ENCODE data around the gene GNA12.
"Not testable (repeated sequence)": the region's sequence is repeated elsewhere in the genome, so short reads cannot be mapped to it uniquely, and the experiment has no call there.

Gene GNA12

DNA sequence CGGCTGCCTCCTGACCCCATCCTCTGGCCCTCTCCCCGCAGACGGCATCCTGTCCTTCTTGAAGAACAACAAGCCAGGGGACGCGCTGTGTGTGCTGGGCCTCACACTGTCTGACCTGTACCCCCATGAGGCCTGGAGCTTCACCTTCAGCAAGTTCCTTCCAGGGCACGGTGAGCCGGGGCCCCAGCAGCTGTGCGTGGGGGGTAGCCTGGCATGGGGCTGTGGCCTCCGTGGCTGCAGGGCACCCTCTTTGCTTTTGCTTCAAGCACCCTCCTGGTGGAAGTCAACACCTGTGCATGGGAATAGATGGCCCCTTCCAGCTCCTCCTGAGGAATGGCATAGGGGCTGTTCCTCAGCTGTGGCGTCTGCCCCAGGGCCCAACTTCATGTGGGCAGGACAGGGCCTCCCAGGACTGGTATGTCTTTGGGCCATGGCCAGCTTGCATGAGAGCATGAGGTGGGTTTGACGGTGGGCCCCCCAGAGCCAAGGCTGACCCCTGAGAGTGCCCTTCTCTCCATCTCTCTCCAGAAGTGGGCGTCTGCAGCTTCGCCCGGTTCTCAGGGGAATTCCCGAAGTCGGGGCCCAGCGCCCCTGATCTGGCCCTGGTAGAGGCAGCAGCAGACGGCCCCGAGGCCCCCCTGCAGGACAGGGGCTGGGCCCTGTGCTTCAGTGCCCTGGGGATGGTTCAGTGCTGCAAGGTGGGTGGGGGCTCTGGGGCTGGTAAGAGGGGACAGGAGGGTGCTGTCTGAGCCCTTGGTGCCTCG is 135.4 kb downstream of the GNA12 start:
- no peak for DNase-seq

GRCh38 chr7:2708041-2708440 is 136.1 kb downstream of the GNA12 start:
- no peak for DNase-seq

GRCh38 chr7:2707481-2707880 is 136.6 kb downstream of the GNA12 start:
- no peak for DNase-seq

DNA sequence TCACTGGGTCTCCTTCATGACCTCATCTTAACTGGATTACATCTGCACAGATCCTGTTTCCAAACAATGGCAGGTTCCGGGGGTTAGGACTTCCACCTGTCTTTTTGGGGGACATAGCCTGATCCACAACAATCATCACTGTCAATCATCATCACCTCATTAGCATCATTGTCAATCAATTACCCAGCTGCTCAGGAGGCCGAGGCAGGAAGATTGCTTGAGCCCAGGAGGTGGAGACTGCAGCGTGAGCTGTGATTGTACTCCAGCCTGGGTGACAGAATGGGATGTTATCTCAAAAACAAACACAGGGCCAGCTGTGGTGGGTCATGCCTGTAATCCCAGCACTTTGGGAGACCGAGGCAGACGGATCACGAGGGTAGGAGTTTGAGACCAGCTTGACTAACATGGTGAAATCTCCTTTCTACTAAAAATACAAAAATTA is 137.4 kb downstream of the GNA12 start:
- DNase-seq = no peak

DNA sequence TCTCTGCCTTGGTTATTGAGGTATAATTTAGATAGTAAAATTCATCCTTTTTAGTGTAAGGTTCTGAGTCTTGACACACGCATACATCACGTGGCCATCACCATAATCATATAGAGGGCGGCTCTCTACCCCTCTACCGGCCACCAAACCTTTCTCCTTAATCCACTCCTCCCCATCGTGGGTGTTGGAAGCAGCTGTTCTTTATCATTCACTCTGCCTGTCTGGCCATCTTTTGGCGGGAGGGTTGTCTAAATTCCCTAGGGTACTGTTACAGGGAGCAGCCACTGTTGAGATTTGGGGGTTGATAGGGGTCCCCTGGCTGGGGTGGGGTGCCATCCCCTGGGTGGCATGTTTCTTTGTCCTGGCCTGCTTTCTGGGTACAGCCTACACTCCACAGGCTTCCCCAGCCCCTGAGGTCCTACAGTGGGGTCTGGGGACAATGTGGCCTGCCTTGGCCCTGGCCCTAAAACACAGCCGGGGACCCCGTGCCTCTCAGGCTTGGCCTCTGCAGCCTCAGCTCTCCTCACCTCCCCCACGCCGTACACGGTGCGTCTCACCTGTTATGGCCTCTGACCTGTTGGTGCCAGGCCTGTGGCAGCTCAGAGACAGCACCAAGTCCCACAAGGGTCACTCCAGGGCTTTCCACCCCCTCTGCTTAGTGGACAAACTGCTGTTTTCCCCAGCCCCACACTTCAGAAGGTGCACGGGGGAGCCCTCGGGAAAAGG is 138.6 kb downstream of the GNA12 start:
- DNase-seq = no peak

DNA sequence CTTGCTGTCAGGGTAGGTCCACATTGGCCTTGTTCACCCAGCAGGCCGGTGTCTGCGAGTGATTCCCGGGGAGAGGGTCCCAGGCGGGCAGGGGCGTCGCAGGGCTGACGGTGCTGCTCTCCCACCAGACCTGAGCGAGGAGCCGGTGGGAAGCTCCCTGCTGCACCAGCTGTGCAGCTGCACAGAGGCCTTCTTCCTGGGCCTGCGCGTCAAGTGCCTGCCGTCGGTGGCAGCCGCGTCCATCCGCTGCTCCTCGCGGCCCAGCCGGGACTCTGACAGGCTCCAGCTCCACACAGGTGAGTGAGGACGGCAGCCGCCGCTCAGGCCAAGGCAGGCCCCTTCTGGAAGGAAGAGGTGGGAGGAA is 141.5 kb downstream of the GNA12 start:
- DNase-seq = no peak

DNA sequence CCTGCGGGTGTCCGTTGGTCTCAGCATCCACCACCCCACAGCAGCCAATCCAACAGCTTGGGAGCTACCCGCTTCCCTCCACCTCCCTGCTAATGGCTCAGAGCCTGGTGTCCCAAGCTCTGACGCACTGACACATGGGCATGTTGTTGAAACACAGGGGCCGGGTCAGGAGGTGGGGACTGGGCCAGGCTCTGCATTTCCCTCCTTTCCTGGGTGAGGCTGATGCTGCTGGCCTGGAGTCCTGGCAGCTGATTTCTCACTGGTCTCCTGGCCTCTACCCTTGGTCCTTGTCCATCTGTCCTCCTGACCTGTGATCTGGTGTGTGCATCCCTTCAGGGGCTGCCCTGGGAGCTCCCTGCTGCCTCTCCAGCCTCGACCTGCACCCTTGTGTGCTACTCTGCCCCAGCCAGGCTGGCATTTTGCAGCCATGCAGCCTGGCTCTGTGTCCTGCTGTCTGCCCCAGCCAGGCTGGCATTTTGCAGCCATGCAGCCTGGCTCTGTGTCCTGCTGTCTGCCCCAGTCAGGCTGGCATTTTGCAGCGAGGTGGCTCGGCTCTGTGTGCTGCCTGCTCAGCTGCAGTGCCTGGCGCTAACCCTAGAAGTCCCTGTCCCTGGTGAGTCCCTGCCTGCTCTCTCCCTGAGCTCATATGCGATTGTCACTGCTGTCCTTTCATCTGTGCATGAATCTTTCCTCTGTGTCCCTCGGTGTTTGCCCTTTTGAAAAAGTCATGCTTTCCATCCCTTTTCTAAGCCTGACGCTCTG is 142.1 kb downstream of the GNA12 start:
- DNase-seq = no peak

DNA sequence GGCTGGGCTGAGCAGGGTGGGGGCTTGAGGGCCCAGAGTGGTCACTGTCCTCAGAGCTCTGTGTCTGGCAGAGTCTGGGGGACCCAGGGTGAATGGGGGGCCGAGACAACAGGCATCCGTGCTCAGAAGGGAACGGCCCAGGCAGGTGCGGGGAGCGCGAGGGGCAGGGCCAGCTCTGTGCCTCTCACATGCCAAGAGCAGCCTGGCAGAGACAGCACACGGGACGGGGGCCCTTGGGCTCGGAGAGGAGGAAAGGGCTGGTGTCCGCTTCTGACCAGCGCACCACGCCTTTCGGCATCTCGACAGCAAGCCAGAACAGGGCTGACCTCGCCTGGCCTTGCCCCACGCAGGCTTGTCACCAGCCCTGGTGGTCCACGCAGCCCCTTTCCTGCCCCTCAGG is 142.7 kb downstream of the GNA12 start:
- DNase-seq = no peak

DNA sequence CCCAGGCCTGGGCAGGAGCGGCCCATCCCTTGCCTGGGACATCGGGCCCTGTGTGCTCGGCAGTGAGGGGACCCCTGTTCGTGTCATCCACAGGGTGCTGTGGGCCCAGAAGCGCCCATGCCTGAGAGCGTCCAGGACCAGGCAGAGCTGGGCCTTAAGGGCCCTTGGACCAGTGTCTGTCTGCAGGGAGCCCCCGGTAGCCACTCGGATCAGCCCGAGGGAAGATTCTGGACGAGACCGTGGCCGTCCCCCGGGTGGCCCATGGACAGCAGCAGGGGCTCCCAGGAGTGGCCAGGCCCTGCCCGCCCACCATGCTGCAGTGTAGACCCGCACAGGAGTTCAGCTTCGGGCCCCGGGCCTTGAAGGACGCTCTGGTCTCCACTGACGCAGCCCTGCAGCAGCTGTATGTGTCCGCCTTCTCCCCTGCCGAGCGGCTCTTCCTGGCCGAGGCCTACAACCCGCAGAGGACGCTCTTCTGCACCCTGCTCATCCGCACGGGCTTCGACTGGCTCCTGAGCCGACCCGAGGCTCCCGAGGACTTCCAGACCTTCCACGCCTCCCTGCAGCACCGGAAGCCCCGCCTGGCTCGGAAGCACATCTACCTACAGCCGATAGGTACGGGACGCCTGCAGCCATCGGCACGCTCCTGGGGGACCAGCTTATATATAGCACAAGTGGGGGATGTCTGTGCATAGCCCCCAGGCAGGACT is 143.8 kb downstream of the GNA12 start:
- no peak for DNase-seq

GRCh38 chr7:2699289-2699620 is 144.9 kb downstream of the GNA12 start:
- DNase-seq = no peak

GRCh38 chr7:2698581-2699288 is 145.4 kb downstream of the GNA12 start:
- DNase-seq = no peak

DNA sequence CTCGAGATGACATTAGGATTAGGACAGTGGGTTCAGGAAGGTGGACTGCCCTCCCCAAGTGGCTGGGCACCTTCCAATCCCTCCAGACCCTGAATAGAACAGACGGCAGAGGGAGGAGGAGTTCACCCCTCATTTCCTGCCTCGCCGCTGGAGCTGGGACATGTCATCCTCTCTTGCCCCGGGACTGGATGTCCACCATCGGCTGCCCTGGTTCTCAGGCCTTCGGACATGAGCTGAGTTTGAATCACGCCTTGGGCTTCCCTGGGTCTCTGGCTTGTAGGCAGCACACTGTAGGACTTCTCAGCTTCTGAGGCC is 150.0 kb downstream of the GNA12 start:
- DNase-seq = not testable (repeated sequence)

GRCh38 chr7:2693420-2694121 is 150.5 kb downstream of the GNA12 start:
- not testable (repeated sequence) for DNase-seq

DNA sequence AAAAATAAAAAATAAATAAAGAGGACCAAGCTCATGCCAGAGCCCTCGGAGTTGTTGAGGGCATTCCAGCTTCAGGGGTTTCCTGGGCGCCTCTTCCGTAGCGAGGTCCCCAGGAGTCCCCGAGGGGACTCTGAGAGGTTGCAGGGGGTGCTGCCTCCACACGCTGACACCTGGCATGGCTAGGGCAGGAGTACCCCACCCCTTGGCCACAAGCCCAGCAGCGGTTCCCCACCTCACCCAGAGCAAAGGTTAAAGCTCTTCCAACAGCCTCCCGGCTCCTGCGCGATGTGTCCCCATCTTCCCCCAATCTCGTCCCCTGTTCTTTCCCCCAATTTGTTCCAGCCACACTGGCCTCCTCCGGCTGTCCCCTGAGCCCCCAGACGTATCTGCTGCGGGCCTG is 151.6 kb downstream of the GNA12 start:
- DNase-seq = no peak

DNA sequence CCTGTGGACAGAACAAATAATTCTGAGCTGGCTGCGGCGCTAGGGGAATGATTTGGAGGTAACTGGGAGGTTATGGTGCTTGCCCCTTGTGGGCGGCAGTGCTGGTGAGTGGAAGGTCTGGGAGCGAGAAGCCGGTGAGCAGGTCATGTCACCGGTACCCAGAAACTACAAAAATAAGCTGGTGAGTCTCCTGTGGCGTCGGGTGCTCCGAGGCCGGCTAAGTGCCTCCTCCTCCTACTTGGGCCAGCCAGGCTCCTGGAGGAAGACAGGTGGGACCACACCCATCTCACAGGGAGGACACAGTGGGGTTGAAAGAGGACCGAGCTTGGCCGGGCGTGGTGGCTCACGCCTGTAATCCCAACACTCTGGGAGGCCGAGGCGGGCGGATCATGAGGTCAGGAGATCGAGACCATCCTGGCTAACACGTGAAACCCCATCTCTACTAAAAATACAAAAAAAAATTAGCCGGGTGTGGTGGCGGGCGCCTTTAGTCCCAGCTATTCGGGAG is 152.1 kb downstream of the GNA12 start:
- DNase-seq = not testable (repeated sequence)

DNA sequence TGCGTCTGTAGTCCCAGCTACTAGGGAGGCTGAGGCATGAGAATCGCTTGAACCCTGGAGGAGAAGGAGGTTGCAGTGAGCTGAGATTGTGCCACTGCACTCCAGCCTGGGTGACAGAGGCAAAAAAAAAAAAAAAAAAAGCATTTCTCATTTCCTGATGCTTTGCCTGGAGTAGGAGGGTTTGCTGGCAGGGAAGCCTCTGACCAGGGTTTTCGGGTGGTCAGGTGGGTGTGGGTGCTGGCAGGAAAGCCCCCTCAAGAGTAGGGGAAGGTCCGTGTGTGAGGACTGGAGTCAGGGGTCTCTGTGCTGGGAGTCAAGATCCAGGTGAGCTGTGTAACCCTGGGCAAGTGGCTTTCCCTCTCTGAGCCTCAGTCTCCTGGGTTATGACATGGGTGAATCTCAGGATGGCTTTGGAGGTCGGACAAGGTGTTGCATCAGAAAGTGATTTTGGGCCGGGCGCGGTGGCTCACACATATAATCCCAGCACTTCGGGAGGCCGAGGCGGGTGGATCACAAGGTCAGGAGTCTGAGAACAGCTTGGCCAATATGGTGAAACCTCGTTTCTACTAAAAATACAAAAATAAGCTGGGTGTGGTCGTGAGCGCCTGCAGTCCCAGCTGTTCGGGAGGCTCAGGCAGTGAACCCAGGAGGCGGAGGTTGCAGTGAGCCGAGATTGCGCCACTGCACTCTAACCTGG is 152.9 kb downstream of the GNA12 start:
- DNase-seq = no peak

GRCh38 chr7:2689951-2690705 is 154.0 kb downstream of the GNA12 start:
- DNase-seq = no peak

DNA sequence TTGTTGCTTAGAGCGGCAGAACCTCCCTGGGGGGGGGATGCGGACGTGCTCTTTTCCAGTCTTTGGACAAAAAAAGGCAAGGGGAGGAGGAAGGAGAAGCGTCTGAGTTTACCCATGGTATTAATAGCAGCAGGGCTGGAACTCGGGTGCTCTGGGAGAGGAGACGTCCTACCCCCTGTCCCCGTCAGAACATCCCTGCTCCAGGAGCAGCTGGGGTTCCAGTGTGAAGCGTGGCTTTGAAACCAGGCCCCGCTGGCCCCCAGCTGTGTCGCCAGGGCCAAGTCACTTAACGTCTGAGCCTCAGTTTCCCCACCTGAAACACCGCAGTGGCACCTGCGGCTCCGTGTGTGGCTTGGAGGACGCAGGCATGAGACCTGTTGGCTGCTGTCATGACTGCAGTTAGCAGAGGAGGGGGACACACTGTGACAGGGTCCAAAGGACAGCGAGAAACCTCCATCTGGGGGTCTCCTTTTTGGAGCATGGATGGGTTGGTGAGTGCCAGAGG is 154.7 kb downstream of the GNA12 start:
- DNase-seq = no peak

DNA sequence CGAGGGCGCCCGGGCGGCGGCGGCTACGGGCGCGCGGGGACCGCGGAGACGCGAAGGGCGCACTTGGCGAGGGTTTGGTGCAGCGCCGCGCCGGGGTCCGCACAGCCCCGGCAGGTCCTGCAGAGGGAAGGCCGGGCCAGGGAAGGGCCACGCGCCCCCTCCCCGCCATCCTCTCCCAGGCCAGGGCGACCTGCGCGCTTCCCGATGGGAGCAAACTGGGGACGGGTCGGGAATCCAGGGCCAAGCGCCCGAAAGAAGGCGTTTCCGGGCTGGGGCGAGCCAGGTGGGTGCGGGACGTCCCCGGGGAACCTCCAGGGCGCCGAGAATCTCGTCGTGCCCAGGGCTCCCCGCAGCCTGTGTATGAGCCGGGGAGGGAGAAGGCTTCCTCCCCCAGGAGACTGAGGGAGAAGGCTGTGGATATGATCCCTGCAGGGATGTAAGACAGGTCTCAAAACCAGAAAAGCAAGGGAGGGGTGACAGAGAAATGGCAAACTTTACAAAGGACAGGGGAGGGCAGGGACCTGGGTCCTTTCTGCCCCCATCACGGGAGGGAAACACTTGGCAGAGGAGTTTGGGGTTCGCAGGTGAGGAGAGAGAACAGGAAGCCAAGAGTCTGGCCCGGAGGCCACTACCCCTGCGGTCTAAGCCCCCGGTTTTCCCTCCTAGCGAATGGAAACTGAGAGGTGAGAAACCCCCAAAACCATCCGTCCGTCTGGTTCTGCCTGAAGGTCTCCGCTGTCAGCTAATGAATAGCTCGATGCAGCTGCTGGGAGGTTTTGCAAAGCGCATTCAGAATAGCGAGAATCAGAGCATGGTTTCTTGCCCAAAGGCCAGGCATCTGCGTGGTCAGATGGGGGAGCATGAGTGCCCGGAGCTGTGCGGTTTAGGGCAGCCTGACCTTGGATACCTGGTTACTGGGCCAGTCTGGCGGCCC is 155.4 kb downstream of the GNA12 start:
- DNase-seq = peak; percentile 47
